Neural crest cell (in vitro differentiated cells): ENCODE data around the gene CLEC12A. TPM values are rescaled to one million over a fixed set of nuclear protein-coding genes. Genes with fewer than 3 reads are reported as not detected.
"Not testable (repeated sequence)": the region's sequence is repeated elsewhere in the genome, so short reads cannot be mapped to it uniquely, and the experiment has no call there.

Experiments
- DNase-seq: peaks from one replicate; pipeline ENCODE4 v3.0.0; 2021; ENCODE audit warnings: low read depth, mixed read lengths, low spot score
- H3K27ac Mint-ChIP-seq: one replicate; pipeline ENCODE4 v1.8.0; 2021; ENCODE audit warnings: mild to moderate bottlenecking, mixed read lengths; ENCODE audit not compliant: unreplicated experiment
- H3K27me3 Mint-ChIP-seq: 2 replicates; pipeline ENCODE4 v1.8.0; 2021; ENCODE audit warnings: low read depth, mild to moderate bottlenecking, mixed read lengths
- H3K36me3 Mint-ChIP-seq: 2 replicates; pipeline ENCODE4 v1.8.0; 2021; ENCODE audit warnings: low read depth, mild to moderate bottlenecking, mixed read lengths
- H3K4me1 Mint-ChIP-seq: 2 replicates; pipeline ENCODE4 v1.8.0; 2021; ENCODE audit warnings: mixed read lengths
- H3K4me3 Mint-ChIP-seq: one replicate; pipeline ENCODE4 v1.8.0; 2021; ENCODE audit warnings: mild to moderate bottlenecking, mixed read lengths
- H3K9me3 Mint-ChIP-seq: 2 replicates; pipeline ENCODE4 v1.8.0; 2021; ENCODE audit warnings: mixed read lengths
- CTCF ChIP-seq: fragments of 200-600 bp; sonication (generic); conservative IDR thresholded peaks from 2 replicates; pipeline ENCODE4 v1.5.0; 2021; ENCODE audit warnings: antibody characterized with exemption, mild to moderate bottlenecking
- total RNA-seq: library from RNA; stranded (reverse); gene quantifications from 2 replicates; pipeline ENCODE4 v1.2.1, GENCODE V29; 2021

Gene CLEC12A
- total RNA-seq, 1 donor from 2014 or later: not detected

- no peak for TF ChIP-seq CTCF
- Mint-ChIP-seq H3K9me3 (no peaks in the 10 kb centered on the region), H3K27ac (no peak overlapping the region), H3K4me1 (no peaks in the 10 kb centered on the region), H3K36me3 (no peaks in the 10 kb centered on the region), H3K27me3 (peaks cover 6% of the 10 kb centered on the region), H3K4me3 (no peak overlapping the region)
- no peak for DNase-seq
These were observed 20.1 kb upstream of the CLEC12A start for GRCh38 chr12:9951026-9951675.

GRCh38 chr12:9952954-9953729, 18.1 kb upstream of the CLEC12A start:
- H3K27me3 Mint-ChIP-seq, H3K9me3 Mint-ChIP-seq, H3K27ac Mint-ChIP-seq, DNase-seq, H3K36me3 Mint-ChIP-seq, H3K4me1 Mint-ChIP-seq, H3K4me3 Mint-ChIP-seq: not testable (repeated sequence)

- no peak for DNase-seq
- no peak for TF ChIP-seq CTCF
- Mint-ChIP-seq H3K36me3 (no peaks in the 10 kb centered on the region), H3K27me3 (no peaks in the 10 kb centered on the region), H3K4me1 (no peaks in the 10 kb centered on the region), H3K4me3 (no peak overlapping the region), H3K27ac (no peak overlapping the region), H3K9me3 (no peaks in the 10 kb centered on the region)
These were observed 13.4 kb upstream of the CLEC12A start for GRCh38 chr12:9957834-9958233.

GRCh38 chr12:9960590-9960989, 10.6 kb upstream of the CLEC12A start:
- Mint-ChIP-seq H3K4me1 (no peaks in the 10 kb centered on the region), H3K27ac (no peak overlapping the region)
- DNase-seq: no peak

GRCh38 chr12:9961106-9961505, 10.1 kb upstream of the CLEC12A start:
- no peak overlapping the region for H3K4me3 Mint-ChIP-seq
- no peaks in the 10 kb centered on the region for H3K9me3 Mint-ChIP-seq
- DNase-seq: no peak
- TF ChIP-seq CTCF: no peak
- no peak overlapping the region for H3K27ac Mint-ChIP-seq
- H3K27me3 Mint-ChIP-seq: no peaks in the 10 kb centered on the region
- H3K4me1 Mint-ChIP-seq: no peaks in the 10 kb centered on the region
- no peaks in the 10 kb centered on the region for H3K36me3 Mint-ChIP-seq

More at GRCh38 chr12:9960590-9960989, 10.6 kb upstream of the CLEC12A start:
- TF ChIP-seq CTCF: no peak
- H3K4me3 Mint-ChIP-seq: no peak overlapping the region
- no peaks in the 10 kb centered on the region for H3K36me3 Mint-ChIP-seq
- H3K27me3 Mint-ChIP-seq: no peaks in the 10 kb centered on the region
- no peaks in the 10 kb centered on the region for H3K9me3 Mint-ChIP-seq

- Mint-ChIP-seq H3K36me3 (no peaks in the 10 kb centered on the region), H3K4me3 (no peak overlapping the region), H3K27me3 (no peaks in the 10 kb centered on the region), H3K4me1 (no peaks in the 10 kb centered on the region), H3K27ac (no peak overlapping the region), H3K9me3 (no peaks in the 10 kb centered on the region)
- no peak for DNase-seq
- TF ChIP-seq CTCF: no peak
These were observed 9.3 kb upstream of the CLEC12A start for GRCh38 chr12:9961901-9962300.
